H1 (cell line): ENCODE results near the gene TRUB1. TPM values are rescaled to one million over a fixed set of nuclear protein-coding genes. Genes with fewer than 3 reads are reported as not detected.

Experiments used
- BACH1 ChIP-seq: IDR thresholded peaks from 2 replicates; pipeline ENCODE4 v1.6.1; 2012; ENCODE audit warnings: low read length, improper control_type of control experiment
- KDM5A ChIP-seq: fragments of 200-600 bp; IDR thresholded peaks from 2 replicates; pipeline ENCODE4 v1.7.1; 2012; ENCODE audit warnings: mild to moderate bottlenecking, low read length, inconsistent platforms, mixed read lengths
- SAP30 ChIP-seq: fragments of 300-600 bp; sonication (generic); IDR thresholded peaks from 2 replicates; pipeline ENCODE4 v1.7.1; 2012; ENCODE audit warnings: low read length, moderate library complexity, mild to moderate bottlenecking, inconsistent platforms; ENCODE audit not compliant: insufficient read depth, insufficient replicate concordance
- TCF12 ChIP-seq: IDR thresholded peaks from 2 replicates; pipeline ENCODE4 v1.6.1; 2011; ENCODE audit warnings: low read depth, mild to moderate bottlenecking, low read length
- polyA plus RNA-seq, 7 experiments: library from polyadenylated mRNA; depleted of rRNA in 3 of 7; stranded (reverse) in 5 of 7; unstranded in 2 of 7; fragments of >200 nt in 5 of 7; fragments of 200-250 nt in 2 of 7; gene quantifications; 1 replicate in 5 of 7; 2 replicates in 1 of 7; 4 replicates in 1 of 7; pipeline versions ENCODE4 v1.2.1 to v1.2.3, GENCODE V29; 2011 to 2013; ENCODE audit warnings: missing spikeins in 2 of 7, mixed read lengths in 2 of 7
- total RNA-seq: library from RNA; stranded (reverse); fragmentation: NEBNext Ultra II Directional; extraction: Animal tissue kit (Norgen Biotek cat#: 25700); gene quantifications from 2 replicates; pipeline ENCODE4 v1.2.1, GENCODE V29; 2021

TRUB1 gene
- total and polyA plus RNA-seq, 2 of the 8 experiments (the other 6 are each of a cell fraction or from before 2014, with no cell fraction given) = 6.3 to 22.2 TPM

DNA sequence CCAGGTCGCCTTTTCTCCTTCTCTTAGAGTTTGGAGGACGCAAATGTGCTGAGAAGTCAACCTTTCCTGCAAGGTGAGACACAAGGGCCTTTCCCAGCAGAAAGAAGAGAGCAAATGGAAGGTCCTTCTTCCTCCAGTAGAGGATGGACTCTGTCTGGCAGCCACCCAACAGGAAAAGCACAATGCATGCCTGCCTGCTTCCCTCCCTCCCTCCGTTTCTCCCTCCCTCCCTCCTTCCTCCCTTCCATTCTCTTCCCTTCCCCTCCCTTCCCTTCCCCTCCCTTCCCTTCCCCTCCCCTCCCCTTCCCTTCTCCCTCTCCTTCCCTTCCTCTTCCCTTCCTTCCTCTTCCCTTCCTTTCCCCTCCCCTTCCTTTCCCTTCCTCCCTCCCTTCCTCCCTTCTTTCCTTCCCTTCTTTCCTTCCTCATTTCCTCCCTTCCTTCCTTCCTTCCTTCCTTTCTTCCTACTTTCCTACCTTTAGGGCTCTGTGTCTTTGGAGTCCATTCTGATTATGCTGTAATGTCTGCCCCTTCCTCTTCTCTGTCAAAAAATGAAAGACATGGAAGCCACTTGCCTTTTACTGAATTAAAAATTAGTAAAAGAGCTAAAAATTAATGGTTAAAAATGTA lies 66.4 kb downstream of the TRUB1 start (continued):
- TF ChIP-seq KDM5A = no peak
- no peak for TF ChIP-seq SAP30
- TF ChIP-seq BACH1 = no peak
- no peak for TF ChIP-seq TCF12
